H1 (cell line): Measurements from ENCODE around the gene PPIAL4G. TPM values are rescaled to one million over a fixed set of nuclear protein-coding genes. Genes with fewer than 3 reads are reported as not detected.
A peak's percentile ranks its signal among the peaks of the same experiment; 100 is the strongest.
"Not testable (repeated sequence)": the region's sequence is repeated elsewhere in the genome, so short reads cannot be mapped to it uniquely, and the experiment has no call there.

Experiments used
- CTCF ChIA-PET: fragments of 300-600 bp; sonication (Branson Sonifier 250); formaldehyde crosslinking; loops from one replicate; lab custom pipeline; 2021; ENCODE audit not compliant: partially characterized antibody; lab: Charles Lee
- POLR2A ChIA-PET: fragments of 300-600 bp; sonication (Branson Sonifier 250); formaldehyde crosslinking; loops from one replicate; lab custom pipeline; 2021; ENCODE audit warnings: inconsistent platforms; ENCODE audit not compliant: partially characterized antibody; lab: Charles Lee
- DNase-seq, 2 experiments: peaks; one replicate each; pipeline versions ENCODE4 v3.0.0 to v3.0.0-alpha.2; 2010 to 2022; ENCODE audit warnings: low spot score in 2 of 2, low read depth in 1 of 2, mixed read lengths in 1 of 2
- FAIRE-seq: peaks from 2 replicates; lab custom pipeline; 2011; peaks lifted over from hg19 to GRCh38; lab: Jason Lieb, UNC
- H2AFZ ChIP-seq: 2 replicates; pipeline ENCODE4 v1.8.1; 2012; ENCODE audit warnings: low read length, inconsistent platforms
- H2AK5ac ChIP-seq: 2 replicates; pipeline ENCODE4 v1.6.1; 2013; ENCODE audit warnings: low read depth, low read length
- H2BK120ac ChIP-seq: replicated peaks from 2 replicates; pipeline ENCODE3; 2013; ENCODE audit warnings: low read depth, low read length, inconsistent platforms
- H2BK12ac ChIP-seq: 2 replicates; pipeline ENCODE4 v1.6.1; 2013; ENCODE audit warnings: low read depth, low read length
- H2BK15ac ChIP-seq: 2 replicates; pipeline ENCODE4 v1.6.1; 2013; ENCODE audit warnings: low read length
- H2BK20ac ChIP-seq: 2 replicates; pipeline ENCODE4 v1.6.1; 2013; ENCODE audit warnings: low read length
- H2BK5ac ChIP-seq: 2 replicates; pipeline ENCODE4 v1.6.1; 2013; ENCODE audit warnings: low read depth, low read length
- H3K14ac ChIP-seq: 2 replicates; pipeline ENCODE4 v1.6.1; 2013; ENCODE audit warnings: inconsistent platforms; ENCODE audit not compliant: insufficient read length
- H3K18ac ChIP-seq: 2 replicates; pipeline ENCODE4 v1.6.1; 2013; ENCODE audit warnings: low read length; ENCODE audit errors: extremely low read depth
- H3K23ac ChIP-seq: 2 replicates; pipeline ENCODE4 v1.6.1; 2013; ENCODE audit warnings: inconsistent platforms; ENCODE audit not compliant: insufficient read length
- H3K23me2 ChIP-seq: 2 replicates; pipeline ENCODE4 v1.6.1; 2013; ENCODE audit warnings: low read depth, low read length
- H3K27ac ChIP-seq: 2 replicates; pipeline ENCODE4 v1.6.1; 2011; ENCODE audit warnings: low read depth, low read length, inconsistent platforms
- H3K27me3 ChIP-seq, 4 experiments: replicated peaks in 1 of 4; 1 replicate in 1 of 4; 2 replicates in 3 of 4; pipeline versions ENCODE4 v1.6.1 to v1.8.1; 2011 to 2013; ENCODE audit warnings: low read length in 3 of 4, mild to moderate bottlenecking in 3 of 4, inconsistent platforms in 2 of 4, mixed read lengths in 2 of 4, moderate library complexity in 1 of 4; ENCODE audit not compliant: control insufficient read depth in 3 of 4, insufficient read depth in 3 of 4; ENCODE audit errors: extremely low read depth in 1 of 4
- H3K36me3 ChIP-seq, 4 experiments: 2 replicates each; pipeline versions ENCODE4 v1.6.1 to v1.8.1; 2011 to 2013; ENCODE audit warnings: mild to moderate bottlenecking in 4 of 4, low read length in 3 of 4, moderate library complexity in 2 of 4, control low read depth in 1 of 4, inconsistent platforms in 1 of 4; ENCODE audit not compliant: insufficient read depth in 4 of 4, control insufficient read depth in 2 of 4
- H3K4ac ChIP-seq: replicated peaks from 2 replicates; pipeline ENCODE3; 2013; ENCODE audit warnings: low read length, low read depth, mixed read lengths, inconsistent platforms; ENCODE audit not compliant: insufficient read length
- H3K4me1 ChIP-seq, 4 experiments: replicated peaks in 1 of 4; 1 replicate in 1 of 4; 2 replicates in 3 of 4; pipeline versions ENCODE4 v1.6.1 to v1.8.1; 2011 to 2013; ENCODE audit warnings: low read length in 3 of 4, inconsistent platforms in 2 of 4, mixed read lengths in 1 of 4; ENCODE audit not compliant: insufficient read depth in 4 of 4, control insufficient read depth in 3 of 4
- H3K4me2 ChIP-seq, 2 experiments: 2 replicates each; pipeline versions ENCODE4 v1.6.1 to v1.8.1; 2011 to 2013; ENCODE audit warnings: low read depth in 2 of 2, low read length in 2 of 2, control low read depth in 1 of 2, inconsistent platforms in 1 of 2, mild to moderate bottlenecking in 1 of 2; ENCODE audit not compliant: insufficient read depth in 1 of 2
- H3K4me3 ChIP-seq, 4 experiments: fragments of 200-600, 300-600 bp in 1 of 4; sonication (generic), shearing (Covaris generic), sonication (Bioruptor Twin) in 1 of 4; 2 replicates each; pipeline versions ENCODE4 v1.5.1 to v1.8.1; 2011 to 2016; ENCODE audit warnings: low read length in 4 of 4, low read depth in 3 of 4, control low read depth in 2 of 4, inconsistent platforms in 2 of 4, mild to moderate bottlenecking in 2 of 4, mixed read lengths in 1 of 4, moderate library complexity in 1 of 4; ENCODE audit not compliant: insufficient read depth in 2 of 4; ENCODE audit errors: extremely low read depth in 1 of 4
- H3K56ac ChIP-seq: replicated peaks from 2 replicates; pipeline ENCODE3; 2013; ENCODE audit warnings: low read depth, mild to moderate bottlenecking, mixed read lengths, low read length, inconsistent platforms; ENCODE audit not compliant: insufficient read length
- H3K79me1 ChIP-seq: 2 replicates; pipeline ENCODE4 v1.6.1; 2013; ENCODE audit warnings: low read depth, low read length, control low read depth
- H3K79me2 ChIP-seq, 2 experiments: 2 replicates each; pipeline versions ENCODE4 v1.6.1 to v1.8.1; 2012 to 2013; ENCODE audit warnings: low read length in 2 of 2, mild to moderate bottlenecking in 2 of 2, inconsistent platforms in 1 of 2; ENCODE audit not compliant: insufficient read depth in 2 of 2, control insufficient read depth in 1 of 2
- H3K9ac ChIP-seq, 4 experiments: replicated peaks in 1 of 4; 1 replicate in 1 of 4; 2 replicates in 3 of 4; pipeline versions ENCODE4 v1.6.1 to v1.8.1; 2011 to 2013; ENCODE audit warnings: low read depth in 3 of 4, low read length in 3 of 4, control low read depth in 2 of 4, mild to moderate bottlenecking in 2 of 4, moderate library complexity in 2 of 4, inconsistent platforms in 1 of 4; ENCODE audit errors: extremely low read depth in 1 of 4
- H3K9me3 ChIP-seq, 2 experiments: 2 replicates each; pipeline versions ENCODE4 v1.6.1 to v1.8.1; 2012 to 2013; ENCODE audit warnings: mild to moderate bottlenecking in 2 of 2, moderate library complexity in 2 of 2, control low read depth in 1 of 2, inconsistent platforms in 1 of 2, low read depth in 1 of 2, low read length in 1 of 2, mixed read lengths in 1 of 2; ENCODE audit not compliant: insufficient read depth in 2 of 2
- H4K20me1 ChIP-seq, 2 experiments: replicated peaks in 1 of 2; 2 replicates each; pipeline versions ENCODE3 to v1.8.1; 2011 to 2013; ENCODE audit warnings: inconsistent platforms in 2 of 2, low read length in 2 of 2, mild to moderate bottlenecking in 1 of 2; ENCODE audit not compliant: insufficient read depth in 2 of 2, control insufficient read depth in 1 of 2
- H4K5ac ChIP-seq: 2 replicates; pipeline ENCODE4 v1.6.1; 2013; ENCODE audit warnings: low read length, low read depth, mixed read lengths, inconsistent platforms; ENCODE audit not compliant: insufficient read length
- H4K8ac ChIP-seq: 2 replicates; pipeline ENCODE4 v1.8.0; 2013; ENCODE audit warnings: mild to moderate bottlenecking, moderate library complexity, low read length, inconsistent platforms; ENCODE audit not compliant: insufficient read depth; ENCODE audit errors: extremely low read depth
- H4K91ac ChIP-seq: replicated peaks from 2 replicates; pipeline ENCODE3; 2013; ENCODE audit warnings: low read length, mixed read lengths, inconsistent platforms; ENCODE audit not compliant: insufficient read length
- CREB1 ChIP-seq: IDR thresholded peaks from 2 replicates; pipeline ENCODE4 v1.6.1; 2012; ENCODE audit warnings: inconsistent platforms
- RAD21 ChIP-seq, 2 experiments: IDR thresholded peaks in 1 of 2; conservative IDR thresholded peaks in 1 of 2; 2 replicates each; pipeline ENCODE4 v1.6.1; 2011; ENCODE audit warnings: low read depth in 2 of 2, low read length in 2 of 2, improper control_type of control experiment in 1 of 2, inconsistent platforms in 1 of 2, mild to moderate bottlenecking in 1 of 2, moderate library complexity in 1 of 2
- WGBS, 2 experiments: shearing (Covaris generic) in 1 of 2; methylation state at CpG; one replicate each; pipeline versions ENCODE4 v1.1.6 to v1.1.7; 2013 to 2015; ENCODE audit warnings: low lambda C conversion rate in 2 of 2, mixed read lengths in 2 of 2, inconsistent platforms in 1 of 2, low coverage in 1 of 2, missing lambda C conversion rate in 1 of 2; ENCODE audit not compliant: insufficient replicate concordance in 2 of 2, insufficient coverage in 1 of 2, insufficient read length in 1 of 2; ENCODE audit errors: extremely low coverage in 1 of 2, missing lambda C conversion rate in 1 of 2; 5-methylcytosine and 5-hydroxymethylcytosine counted together
- polyA plus RNA-seq, 7 experiments: library from polyadenylated mRNA; depleted of rRNA in 3 of 7; stranded (reverse) in 5 of 7; unstranded in 2 of 7; fragments of >200 nt in 5 of 7; fragments of 200-250 nt in 2 of 7; gene quantifications; 1 replicate in 5 of 7; 2 replicates in 1 of 7; 4 replicates in 1 of 7; pipeline versions ENCODE4 v1.2.1 to v1.2.3, GENCODE V29; 2011 to 2013; ENCODE audit warnings: missing spikeins in 2 of 7, mixed read lengths in 2 of 7
- total RNA-seq: library from RNA; stranded (reverse); fragmentation: NEBNext Ultra II Directional; extraction: Animal tissue kit (Norgen Biotek cat#: 25700); gene quantifications from 2 replicates; pipeline ENCODE4 v1.2.1, GENCODE V29; 2021

Gene PPIAL4G
- total and polyA plus RNA-seq, 2 of the 8 experiments (the other 6 are each of a cell fraction or from before 2014, with no cell fraction given): not detected

GRCh38 chr1:148522072-148522471 lies 39.0 kb upstream of the PPIAL4G start:
- H2AFZ ChIP-seq, H3K23ac ChIP-seq, H2BK12ac ChIP-seq, H3K79me2 ChIP-seq, H4K91ac ChIP-seq, FAIRE-seq, H2BK20ac ChIP-seq, H3K4ac ChIP-seq, H3K14ac ChIP-seq, H3K79me1 ChIP-seq, H3K4me1 ChIP-seq, H3K9ac ChIP-seq, H3K56ac ChIP-seq, H4K8ac ChIP-seq, H3K18ac ChIP-seq, H2BK120ac ChIP-seq, H4K5ac ChIP-seq, H3K4me3 ChIP-seq, H4K20me1 ChIP-seq, H3K27me3 ChIP-seq, CTCF ChIA-PET, H3K9me3 ChIP-seq, H2BK15ac ChIP-seq, H2AK5ac ChIP-seq, H3K36me3 ChIP-seq, H3K23me2 ChIP-seq: not testable (repeated sequence)
- peak; percentile 73 to 76 for DNase-seq
- 0 out of 2 replicates have a peak overlapping the region, but pooled peaks have one; percentile 52 for H2BK5ac ChIP-seq
- TF ChIP-seq RAD21 (IDR thresholded peaks at IDR 0.05 in 1 of 2, conservative IDR thresholded peaks at IDR 0.05 in 1 of 2; ENCODE audit: low read depth in 2 of 2, low read length in 2 of 2): 0 out of 4 replicates have a peak, but pooled peaks of 1 of the 2 experiments have one; percentile 3
- peak; percentile 68; the same call in 1 of the 2 replicates for TF ChIP-seq CREB1
- POLR2A ChIA-PET: interaction anchor here (1.3 to 2.0 kb wide), 4 partner anchors 88 to 259 kb away, joined by 3 to 11 read pairs (median 9); no protein-coding TSS in a partner anchor
- peak overlapping the region; percentile 36; the same call in 1 of the 2 replicates for H3K27ac ChIP-seq
- peak overlapping the region in 1 of 2 experiments; percentile 27; a peak in 1 of 4 replicates for H3K4me2 ChIP-seq
- whole genome bisulfite sequencing, 2 experiments: 2% methylated on average over 14 of the region's 23 CpGs; no CpG with 5 or more reads in 1 of the 2 experiments
